Kidney epithelial cell (primary cell): Measurements from ENCODE around the gene TYW1. TPM values are rescaled to one million over a fixed set of nuclear protein-coding genes. Genes with fewer than 3 reads are reported as not detected.
"Not testable (repeated sequence)": the region's sequence is repeated elsewhere in the genome, so short reads cannot be mapped to it uniquely, and the experiment has no call there.

Experiments
- DNase-seq: peaks from one replicate; pipeline ENCODE4 v3.0.0-alpha.2; 2010; ENCODE audit warnings: low read depth
- H3K27me3 ChIP-seq: 2 replicates; pipeline ENCODE4 v1.6.0; 2011; ENCODE audit warnings: low read length; ENCODE audit not compliant: control insufficient read depth, insufficient read depth
- H3K36me3 ChIP-seq: 2 replicates; pipeline ENCODE4 v1.5.1; 2011; ENCODE audit warnings: low read length; ENCODE audit not compliant: control insufficient read depth, insufficient read depth
- H3K4me3 ChIP-seq: 2 replicates; pipeline ENCODE4 v1.5.1; 2011; ENCODE audit warnings: low read depth, mild to moderate bottlenecking, control low read depth, low read length
- total RNA-seq: library from RNA; depleted of rRNA; stranded (reverse); fragments of >200 nt; gene quantifications from 2 replicates; pipeline ENCODE4 v1.2.3, GENCODE V29; 2015

Gene TYW1
- total RNA-seq, 1 donor from 2014 or later = 19.0 TPM

GRCh38 chr7:67120491-67120890 lies 123.9 kb downstream of the TYW1 start:
- DNase-seq, H3K4me3 ChIP-seq, H3K36me3 ChIP-seq, H3K27me3 ChIP-seq: not testable (repeated sequence)

GRCh38 chr7:67128257-67128656 lies 131.6 kb downstream of the TYW1 start:
- H3K4me3 ChIP-seq, DNase-seq, H3K27me3 ChIP-seq, H3K36me3 ChIP-seq: not testable (repeated sequence)

GRCh38 chr7:67130766-67131165 lies 134.1 kb downstream of the TYW1 start:
- DNase-seq, H3K36me3 ChIP-seq, H3K4me3 ChIP-seq, H3K27me3 ChIP-seq: not testable (repeated sequence)

- DNase-seq, H3K4me3 ChIP-seq, H3K36me3 ChIP-seq, H3K27me3 ChIP-seq: not testable (repeated sequence)
These were observed 138.3 kb downstream of the TYW1 start for GRCh38 chr7:67134912-67135311.

GRCh38 chr7:67135617-67136486 lies 139.2 kb downstream of the TYW1 start:
- not testable (repeated sequence) for DNase-seq, H3K27me3 ChIP-seq

GRCh38 chr7:67137489-67137888 lies 140.9 kb downstream of the TYW1 start:
- not testable (repeated sequence) for H3K4me3 ChIP-seq, H3K36me3 ChIP-seq, DNase-seq, H3K27me3 ChIP-seq

More at GRCh38 chr7:67135617-67136486, 139.2 kb downstream of the TYW1 start:
- H3K36me3 ChIP-seq, H3K4me3 ChIP-seq: not testable (repeated sequence)

GRCh38 chr7:67139876-67140275 lies 143.2 kb downstream of the TYW1 start:
- not testable (repeated sequence) for DNase-seq, H3K36me3 ChIP-seq, H3K4me3 ChIP-seq, H3K27me3 ChIP-seq

- not testable (repeated sequence) for DNase-seq, H3K4me3 ChIP-seq, H3K27me3 ChIP-seq, H3K36me3 ChIP-seq
These were observed 144.4 kb downstream of the TYW1 start for GRCh38 chr7:67141001-67141400.

GRCh38 chr7:67143091-67143786 lies 146.6 kb downstream of the TYW1 start:
- not testable (repeated sequence) for H3K4me3 ChIP-seq, DNase-seq, H3K36me3 ChIP-seq, H3K27me3 ChIP-seq

- not testable (repeated sequence) for DNase-seq, H3K27me3 ChIP-seq, H3K36me3 ChIP-seq, H3K4me3 ChIP-seq
These were observed 149.1 kb downstream of the TYW1 start for GRCh38 chr7:67145581-67146193.

GRCh38 chr7:67149131-67149530 lies 152.5 kb downstream of the TYW1 start:
- H3K4me3 ChIP-seq, H3K27me3 ChIP-seq, DNase-seq, H3K36me3 ChIP-seq: not testable (repeated sequence)

GRCh38 chr7:67154374-67154773 lies 157.7 kb downstream of the TYW1 start:
- not testable (repeated sequence) for H3K4me3 ChIP-seq, H3K36me3 ChIP-seq, H3K27me3 ChIP-seq, DNase-seq

GRCh38 chr7:67156064-67156463 lies 159.4 kb downstream of the TYW1 start:
- not testable (repeated sequence) for H3K4me3 ChIP-seq, H3K36me3 ChIP-seq, DNase-seq, H3K27me3 ChIP-seq

- not testable (repeated sequence) for H3K4me3 ChIP-seq, DNase-seq, H3K36me3 ChIP-seq, H3K27me3 ChIP-seq
These were observed 166.7 kb downstream of the TYW1 start for GRCh38 chr7:67163285-67163684.

- H3K36me3 ChIP-seq, DNase-seq, H3K4me3 ChIP-seq, H3K27me3 ChIP-seq: not testable (repeated sequence)
These were observed 174.5 kb downstream of the TYW1 start for GRCh38 chr7:67171151-67171550.
